ENCODE results near the gene ERC2. TPM values are rescaled to one million over a fixed set of nuclear protein-coding genes. Genes with fewer than 3 reads are reported as not detected.

ERC2 gene
- total RNA-seq, 6 donors from 2014 or later: 0.67 to 14.7 (median 1.3) TPM

- ATAC-seq (ENCODE audit: low FRiP score in 2 of 2) (peak in 1 of 2 donors; percentile 78), DNase-seq (no peak)
- no peaks in the 10 kb centered on the region for H3K9me3 ChIP-seq
- H3K36me3 ChIP-seq: no peaks in the 10 kb centered on the region
- no peak overlapping the region for H3K4me3 ChIP-seq
- TF ChIP-seq CTCF (IDR thresholded peaks at IDR 0.05): no peak
- no peak for TF ChIP-seq POLR2A (IDR thresholded peaks at IDR 0.05)
- no peak for TF ChIP-seq EP300 (IDR thresholded peaks at IDR 0.05)
- no peak for TF ChIP-seq POLR2AphosphoS5 (IDR thresholded peaks at IDR 0.05)
- no peak overlapping the region for H3K27ac ChIP-seq
- no peaks in the 10 kb centered on the region for H3K27me3 ChIP-seq
- no peaks in the 10 kb centered on the region for H3K4me1 ChIP-seq
These were observed 748.8 kb downstream of the ERC2 start for GRCh38 chr3:55719508-55719907.

- no peak overlapping the region for H3K4me3 ChIP-seq
- TF ChIP-seq CTCF (IDR thresholded peaks at IDR 0.05) (no peak), POLR2A (IDR thresholded peaks at IDR 0.05) (no peak), POLR2AphosphoS5 (IDR thresholded peaks at IDR 0.05) (no peak), EP300 (IDR thresholded peaks at IDR 0.05) (no peak)
- H3K27ac ChIP-seq: no peak overlapping the region
- DNase-seq: no peak
- H3K4me1 ChIP-seq: no peaks in the 10 kb centered on the region
- H3K9me3 ChIP-seq: no peaks in the 10 kb centered on the region
- no peaks in the 10 kb centered on the region for H3K27me3 ChIP-seq
- peak in 1 of 2 donors; percentile 53 for ATAC-seq (ENCODE audit: low FRiP score in 2 of 2)
- no peaks in the 10 kb centered on the region for H3K36me3 ChIP-seq
- 63 to 77% methylated on average over 3 of the region's 3 CpGs for WGBS, 2 donors
These were observed 749.3 kb downstream of the ERC2 start for GRCh38 chr3:55719006-55719405.

- Histone ChIP-seq H3K9me3 (no peaks in the 10 kb centered on the region), H3K27me3 (no peaks in the 10 kb centered on the region), H3K4me1 (no peaks in the 10 kb centered on the region), H3K27ac (no peak overlapping the region), H3K36me3 (no peaks in the 10 kb centered on the region), H3K4me3 (no peak overlapping the region)
- DNase-seq (no peak), ATAC-seq (ENCODE audit: low FRiP score in 2 of 2) (peak in 1 of 2 donors; percentile 23)
- TF ChIP-seq POLR2A (IDR thresholded peaks at IDR 0.05) (no peak), CTCF (IDR thresholded peaks at IDR 0.05) (no peak), POLR2AphosphoS5 (IDR thresholded peaks at IDR 0.05) (no peak), EP300 (IDR thresholded peaks at IDR 0.05) (no peak)
- WGBS, 2 donors: 38 to 52% methylated on average over 1 of the region's 1 CpG
These were observed 749.7 kb downstream of the ERC2 start for GRCh38 chr3:55718521-55718921.

GRCh38 chr3:55718074-55718473 is 750.2 kb downstream of the ERC2 start:
- H3K36me3 ChIP-seq: no peaks in the 10 kb centered on the region
- no peak for TF ChIP-seq POLR2A (IDR thresholded peaks at IDR 0.05)
- no peak for TF ChIP-seq EP300 (IDR thresholded peaks at IDR 0.05)
- no peak for TF ChIP-seq CTCF (IDR thresholded peaks at IDR 0.05)
- TF ChIP-seq POLR2AphosphoS5 (IDR thresholded peaks at IDR 0.05): no peak
- H3K27ac ChIP-seq: no peak overlapping the region
- no peaks in the 10 kb centered on the region for H3K4me1 ChIP-seq
- H3K4me3 ChIP-seq: no peak overlapping the region
- no peaks in the 10 kb centered on the region for H3K27me3 ChIP-seq
- WGBS, 2 donors: 72 to 81% methylated on average over 4 of the region's 4 CpGs
- ATAC-seq (ENCODE audit: low FRiP score in 2 of 2) (no peak), DNase-seq (no peak)
- no peaks in the 10 kb centered on the region for H3K9me3 ChIP-seq

- 66 to 71% methylated on average over 5 of the region's 5 CpGs for WGBS, 2 donors
- Histone ChIP-seq H3K27me3 (no peaks in the 10 kb centered on the region), H3K27ac (no peak overlapping the region), H3K36me3 (no peaks in the 10 kb centered on the region), H3K4me3 (no peak overlapping the region), H3K4me1 (no peaks in the 10 kb centered on the region), H3K9me3 (no peaks in the 10 kb centered on the region)
- TF ChIP-seq CTCF (IDR thresholded peaks at IDR 0.05): no peak
- TF ChIP-seq POLR2AphosphoS5 (IDR thresholded peaks at IDR 0.05): no peak
- TF ChIP-seq POLR2A (IDR thresholded peaks at IDR 0.05): no peak
- TF ChIP-seq EP300 (IDR thresholded peaks at IDR 0.05): no peak
- no peak for ATAC-seq (ENCODE audit: low FRiP score in 2 of 2)
- DNase-seq: no peak
These were observed 750.8 kb downstream of the ERC2 start for GRCh38 chr3:55717481-55717880.

All from upper lobe of left lung (tissue), 6 donors.